ENCODE measurements around the gene DPY19L3.

DPY19L3 gene

DNA sequence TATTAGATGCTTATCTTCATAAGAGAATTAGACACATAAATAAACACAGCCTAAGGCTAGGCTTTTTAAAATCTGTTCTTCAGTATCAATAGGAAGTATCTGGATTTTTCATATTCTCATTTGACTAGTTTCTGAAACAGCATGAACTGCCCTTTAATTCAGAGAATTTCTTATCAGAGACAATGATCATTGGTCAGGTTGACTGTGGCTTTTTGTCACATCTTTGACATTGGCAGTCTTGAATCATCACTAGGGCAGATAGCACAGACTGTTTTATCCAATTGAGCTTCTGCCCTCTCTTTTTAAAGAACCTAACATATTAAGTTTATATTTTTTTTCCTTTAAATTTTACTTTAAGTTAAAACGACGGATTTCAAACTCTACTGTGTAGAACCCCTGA, 59.6 kb downstream of the DPY19L3 start:
- 0 out of 20 replicates have a peak, but pooled peaks cover 0 to under 1% (median 0%) of the 10 kb centered on the region in 10 experiments for H3K4me1 ChIP-seq
- H3K9me3 ChIP-seq (replicated peaks in 1 of 11) = no peaks in the 10 kb centered on the region
- no peak overlapping the region for H3K9ac ChIP-seq
- no peak for TF ChIP-seq Cebpa-rat (IDR thresholded peaks at IDR 0.05)
- H3K4me3 ChIP-seq = no peak overlapping the region
- H4K20me1 ChIP-seq = no peaks in the 10 kb centered on the region
- H3K27me3 ChIP-seq = no peaks in the 10 kb centered on the region
- no peak overlapping the region for H3K4me2 ChIP-seq
- no peak overlapping the region for H3K27ac ChIP-seq
- peaks cover 9 to 81% (median 40%) of the 10 kb centered on the region in 11 experiments for H3K36me3 ChIP-seq

DNA sequence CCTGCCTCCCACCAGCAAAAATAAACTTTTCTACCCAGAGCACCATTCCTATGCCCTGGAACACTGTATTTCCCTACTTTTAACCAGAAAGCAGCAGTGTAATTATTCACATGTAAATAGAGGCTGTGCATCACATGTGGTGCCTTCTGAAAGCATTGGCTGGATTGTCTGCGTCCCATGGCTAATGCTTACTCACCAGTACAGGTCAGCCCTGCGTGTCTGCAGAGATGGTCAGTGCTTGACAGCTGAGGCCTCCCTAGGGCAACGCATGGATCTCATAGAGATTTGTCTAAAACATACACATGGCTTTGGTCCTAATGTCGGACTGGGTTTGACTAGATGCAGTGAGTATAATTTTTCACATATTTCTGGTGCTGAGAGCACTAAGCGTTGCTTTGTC, 64.2 kb downstream of the DPY19L3 start:
- Histone ChIP-seq H3K4me1 (peaks cover 0 to 22% (median 16%) of the 10 kb centered on the region in 10 experiments; a peak in 13 of 20 replicates), H3K36me3 (peaks cover 7 to 84% (median 45%) of the 10 kb centered on the region in 11 experiments; a peak in 21 of 22 replicates), H3K27me3 (no peaks in the 10 kb centered on the region), H3K9me3 (replicated peaks in 1 of 11) (no peaks in the 10 kb centered on the region), H4K20me1 (no peaks in the 10 kb centered on the region), H3K4me2 (no peak overlapping the region), H3K4me3 (no peak overlapping the region), H3K27ac (no peak overlapping the region), H3K9ac (no peak overlapping the region)
- no peak for TF ChIP-seq Cebpa-rat (IDR thresholded peaks at IDR 0.05)

DNA sequence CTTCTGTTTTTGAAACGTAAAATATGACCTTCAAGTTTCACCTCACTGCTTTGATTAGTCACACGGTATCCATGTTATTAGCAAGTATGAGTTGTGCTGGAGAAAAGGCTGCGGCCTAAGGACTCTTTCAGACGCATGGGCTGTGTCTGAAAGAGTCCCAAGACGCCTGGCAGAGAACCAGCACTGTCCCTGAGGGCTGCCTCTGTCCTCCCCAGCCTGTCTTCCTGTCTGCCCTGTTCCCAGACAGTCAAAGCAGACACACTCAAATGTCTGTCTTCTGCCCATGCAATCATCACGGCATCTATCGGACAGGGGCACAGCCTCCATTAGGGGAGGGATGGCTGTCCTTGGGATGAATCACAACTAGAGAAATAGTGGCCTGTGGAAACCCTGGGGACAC, 65.5 kb downstream of the DPY19L3 start:
- no peaks in the 10 kb centered on the region for H3K27me3 ChIP-seq
- peaks cover 5 to 72% (median 34%) of the 10 kb centered on the region in 11 experiments; a peak in 20 of 22 replicates for H3K36me3 ChIP-seq
- no peaks in the 10 kb centered on the region for H3K9me3 ChIP-seq (replicated peaks in 1 of 11)
- peak overlapping the region in 3 of 11 experiments; percentile 8 to 48 (median 23); a peak in 4 of 22 replicates for H3K27ac ChIP-seq
- TF ChIP-seq Cebpa-rat (IDR thresholded peaks at IDR 0.05) = no peak
- peak overlapping the region in 7 of 11 experiments; percentile 7 to 76 (median 45); a peak in 13 of 22 replicates for H3K4me2 ChIP-seq
- H3K9ac ChIP-seq = peak overlapping the region in 2 of 11 experiments; percentile 4 to 19; a peak in 2 of 22 replicates
- no peaks in the 10 kb centered on the region for H4K20me1 ChIP-seq
- peaks cover 0 to 22% (median 16%) of the 10 kb centered on the region in 10 experiments; a peak in 13 of 20 replicates for H3K4me1 ChIP-seq
- H3K4me3 ChIP-seq = no peak overlapping the region

DNA sequence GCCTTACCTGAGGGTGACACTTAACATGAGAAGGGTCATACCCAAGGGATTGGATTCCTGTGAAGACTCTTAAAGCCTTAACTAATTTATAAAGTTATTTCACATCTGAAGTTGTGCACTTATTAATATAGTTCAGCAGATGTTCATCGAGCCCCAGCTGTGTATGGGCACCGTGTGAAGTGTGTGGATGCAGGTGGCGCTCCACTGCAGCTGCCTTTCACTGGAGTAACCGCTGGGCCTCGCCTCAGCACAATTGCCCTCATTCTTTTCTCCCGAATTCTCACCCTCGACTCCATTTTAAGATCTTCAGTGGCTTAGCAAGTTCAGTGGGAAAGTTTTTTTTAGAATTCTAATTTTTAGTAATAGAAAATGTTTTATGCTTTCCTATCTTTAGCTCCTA, 66.2 kb downstream of the DPY19L3 start:
- H3K9ac ChIP-seq = no peak overlapping the region
- peaks cover under 1 to 70% (median 31%) of the 10 kb centered on the region in 11 experiments; a peak in 18 of 22 replicates for H3K36me3 ChIP-seq
- no peaks in the 10 kb centered on the region for H3K27me3 ChIP-seq
- H4K20me1 ChIP-seq = no peaks in the 10 kb centered on the region
- no peak overlapping the region for H3K4me3 ChIP-seq
- H3K9me3 ChIP-seq (replicated peaks in 1 of 11) = peaks cover 0 to under 1% (median 0%) of the 10 kb centered on the region in 11 experiments; a peak in 1 of 22 replicates
- TF ChIP-seq Cebpa-rat (IDR thresholded peaks at IDR 0.05) = no peak
- peaks cover 0 to 22% (median 16%) of the 10 kb centered on the region in 10 experiments; a peak in 13 of 20 replicates for H3K4me1 ChIP-seq
- H3K27ac ChIP-seq = peak overlapping the region in 1 of 11 experiments; percentile 48; a peak in 1 of 22 replicates
- H3K4me2 ChIP-seq = peak overlapping the region in 5 of 11 experiments; percentile 40 to 76 (median 55); a peak in 8 of 22 replicates

DNA sequence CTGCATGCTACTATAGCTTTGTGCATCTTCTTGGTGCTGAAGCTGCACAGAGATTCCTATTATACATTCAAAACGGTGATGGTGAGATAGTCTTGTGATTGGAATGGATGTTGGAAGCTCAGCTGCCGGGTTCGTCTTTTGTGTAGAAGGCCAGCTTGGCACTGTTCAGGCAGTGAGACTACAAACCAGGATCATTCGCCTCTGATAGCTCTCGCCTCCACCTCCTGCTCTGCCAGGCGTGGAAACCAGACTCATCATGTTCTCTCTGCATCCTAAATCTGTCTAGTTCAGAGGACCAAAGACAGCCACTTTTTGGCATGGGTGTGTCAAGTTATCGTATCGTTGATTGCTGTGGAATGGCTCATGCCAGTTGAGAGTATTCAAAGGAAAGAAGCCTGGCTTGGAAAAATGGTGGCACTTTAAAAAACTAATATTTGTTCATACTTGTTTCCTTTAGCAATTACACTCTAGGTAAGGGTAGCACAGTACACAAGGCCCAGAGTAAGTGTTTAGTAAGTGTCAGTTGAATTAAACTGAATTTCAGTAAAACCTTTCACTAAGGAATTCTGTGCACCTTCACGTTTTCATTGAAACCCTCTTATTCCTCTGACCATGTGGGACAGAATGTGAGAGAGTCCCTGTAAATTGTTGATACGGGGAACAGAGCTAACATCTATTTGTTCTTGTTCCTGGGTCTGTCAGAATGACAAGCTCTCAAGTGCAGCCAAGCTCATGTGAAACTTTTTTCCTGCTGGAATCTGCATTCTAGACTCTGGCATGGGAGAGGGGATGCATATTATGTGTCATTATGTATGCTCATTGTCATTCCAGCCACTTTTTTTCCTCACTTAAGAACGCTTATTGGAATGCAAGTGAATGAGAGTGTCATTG, 69.8 kb downstream of the DPY19L3 start:
- H3K4me2 ChIP-seq = no peak overlapping the region
- no peak overlapping the region for H3K9ac ChIP-seq
- H3K27ac ChIP-seq = no peak overlapping the region
- no peak overlapping the region for H3K4me3 ChIP-seq
- peaks cover 0 to 20% (median 14%) of the 10 kb centered on the region in 10 experiments; a peak in 13 of 20 replicates for H3K4me1 ChIP-seq
- no peaks in the 10 kb centered on the region for H4K20me1 ChIP-seq
- peaks cover 36 to 74% (median 47%) of the 10 kb centered on the region in 11 experiments for H3K36me3 ChIP-seq
- peaks cover 0 to 9% (median 5%) of the 10 kb centered on the region in 11 experiments; a peak in 9 of 22 replicates for H3K9me3 ChIP-seq (replicated peaks in 1 of 11)
- H3K27me3 ChIP-seq = no peaks in the 10 kb centered on the region
- no peak for TF ChIP-seq Cebpa-rat (IDR thresholded peaks at IDR 0.05)

DNA sequence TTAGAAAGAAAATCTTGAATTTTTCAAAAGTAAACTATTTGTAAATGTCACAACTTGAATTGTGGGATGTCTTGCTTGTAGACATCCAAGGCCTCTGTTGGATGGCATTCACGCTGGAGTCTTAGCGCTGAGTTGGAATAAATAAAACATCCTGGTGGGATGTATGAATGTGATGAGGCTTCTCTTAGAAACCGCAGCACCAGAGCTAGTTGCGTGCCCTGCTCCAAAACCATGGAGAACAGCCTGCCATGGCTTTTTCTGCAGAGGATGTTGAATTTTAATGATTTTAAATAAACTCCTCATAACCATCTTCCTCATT, 70.4 kb downstream of the DPY19L3 start:
- Histone ChIP-seq H4K20me1 (no peaks in the 10 kb centered on the region), H3K36me3 (peaks cover 42 to 74% (median 52%) of the 10 kb centered on the region in 11 experiments)

DNA sequence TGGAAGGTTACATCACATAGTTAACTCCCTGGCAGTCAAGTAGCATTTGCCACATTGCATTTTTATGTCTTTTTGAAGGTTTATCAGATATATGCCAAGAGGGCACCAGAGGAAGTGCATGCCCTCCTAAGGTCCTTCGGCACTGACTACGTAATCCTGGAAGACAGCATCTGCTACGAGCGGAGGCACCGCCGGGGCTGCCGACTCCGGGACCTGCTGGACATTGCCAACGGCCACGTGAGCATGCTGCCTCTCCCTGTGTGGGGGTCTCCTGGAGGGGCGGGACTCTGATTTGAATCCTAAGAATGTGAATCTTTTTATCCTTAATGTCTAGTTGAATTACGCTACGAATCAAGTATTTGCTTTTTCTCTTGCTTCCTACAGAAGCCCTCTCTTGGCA, 74.8 kb downstream of the DPY19L3 start:
- Histone ChIP-seq H3K4me2 (no peak overlapping the region), H3K4me1 (no peaks in the 10 kb centered on the region), H3K4me3 (no peak overlapping the region), H3K27me3 (no peaks in the 10 kb centered on the region), H3K36me3 (peaks cover 80 to 92% (median 85%) of the 10 kb centered on the region in 11 experiments), H4K20me1 (no peaks in the 10 kb centered on the region), H3K9me3 (replicated peaks in 1 of 11) (peaks cover 0 to 9% (median 5%) of the 10 kb centered on the region in 11 experiments; a peak in 9 of 22 replicates), H3K27ac (no peak overlapping the region), H3K9ac (no peak overlapping the region)
- TF ChIP-seq Cebpa-rat (IDR thresholded peaks at IDR 0.05) = no peak

More for the DNA sequence above, 70.4 kb downstream of the DPY19L3 start:
- H3K4me2 ChIP-seq = no peak overlapping the region
- no peak overlapping the region for H3K4me3 ChIP-seq
- H3K27ac ChIP-seq = no peak overlapping the region
- H3K9ac ChIP-seq = no peak overlapping the region
- H3K4me1 ChIP-seq = peaks cover 0 to 14% (median 9%) of the 10 kb centered on the region in 10 experiments; a peak in 12 of 20 replicates
- H3K9me3 ChIP-seq (replicated peaks in 1 of 11) = peaks cover 0 to 9% (median 5%) of the 10 kb centered on the region in 11 experiments; a peak in 9 of 22 replicates
- no peak for TF ChIP-seq Cebpa-rat (IDR thresholded peaks at IDR 0.05)
- H3K27me3 ChIP-seq = no peaks in the 10 kb centered on the region

DNA sequence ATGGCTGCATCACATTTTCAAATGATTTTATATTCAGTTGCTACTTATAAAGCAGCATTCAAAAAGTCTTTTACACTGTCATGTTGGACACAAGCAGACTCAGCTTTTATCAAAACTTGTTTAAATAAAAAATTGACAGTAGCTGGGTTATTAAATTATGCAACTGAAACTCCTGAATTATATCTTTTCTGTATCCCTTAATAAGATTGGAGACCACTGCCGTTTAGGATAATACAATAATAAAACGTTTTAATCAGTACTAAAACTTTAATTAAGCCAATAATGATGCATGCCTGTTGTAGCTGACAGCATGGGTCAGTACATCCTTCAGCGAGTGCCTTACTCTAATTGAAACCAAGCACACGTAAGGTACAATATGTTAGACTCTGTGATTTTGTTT, 78.0 kb downstream of the DPY19L3 start:
- Histone ChIP-seq H3K36me3 (peaks cover 84 to 97% (median 91%) of the 10 kb centered on the region in 11 experiments), H3K9ac (no peak overlapping the region), H3K9me3 (replicated peaks in 1 of 11) (peaks cover 8 to 14% (median 9%) of the 10 kb centered on the region in 11 experiments), H3K4me1 (no peaks in the 10 kb centered on the region), H3K4me3 (no peak overlapping the region), H3K4me2 (no peak overlapping the region), H3K27ac (no peak overlapping the region), H4K20me1 (no peaks in the 10 kb centered on the region), H3K27me3 (no peaks in the 10 kb centered on the region)
- no peak for TF ChIP-seq Cebpa-rat (IDR thresholded peaks at IDR 0.05)

DNA sequence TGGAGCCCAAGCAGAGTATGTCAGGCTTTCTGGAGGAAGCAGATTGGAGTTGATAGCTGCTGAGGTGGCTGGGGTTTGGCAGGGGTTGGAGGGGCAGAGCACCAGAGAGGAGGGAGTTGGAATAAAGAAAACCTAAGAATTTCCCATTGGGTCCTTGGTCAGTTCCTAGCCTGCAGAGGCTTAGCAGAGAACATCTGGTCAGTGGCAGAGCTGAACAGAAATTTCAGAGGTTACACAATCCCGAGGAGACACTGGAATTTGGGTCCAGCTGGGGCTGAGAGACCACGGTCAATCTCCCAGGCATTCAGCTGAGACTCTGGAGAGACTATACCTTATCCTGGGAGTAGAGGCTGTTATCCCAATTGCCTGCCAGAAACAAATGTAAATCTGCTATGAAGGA, 84.4 kb downstream of the DPY19L3 start:
- Histone ChIP-seq H3K4me3 (no peak overlapping the region), H4K20me1 (no peaks in the 10 kb centered on the region), H3K27ac (no peak overlapping the region), H3K4me2 (no peak overlapping the region), H3K36me3 (peaks cover 26 to 42% (median 30%) of the 10 kb centered on the region in 11 experiments), H3K27me3 (no peaks in the 10 kb centered on the region), H3K9me3 (replicated peaks in 1 of 11) (peaks cover 8 to 30% (median 19%) of the 10 kb centered on the region in 11 experiments), H3K4me1 (peaks cover 0 to 4% (median 0%) of the 10 kb centered on the region in 10 experiments; a peak in 1 of 20 replicates), H3K9ac (no peak overlapping the region)
- no peak for TF ChIP-seq Cebpa-rat (IDR thresholded peaks at IDR 0.05)
